HL-60/S4 treated with retinoic acid at 250 ng/mL for 4 days and 3 days (cell line): Measurements from ENCODE around the gene LRCH3.

Source experiments
- in situ Hi-C: fragments of 300-500 bp; cut with MboI; formaldehyde crosslinking; loops from 2 replicates; pipeline ENCODE4 v1.7.0; 2022; ENCODE audit warnings: low sequenced_read_pairs

Gene LRCH3

DNA sequence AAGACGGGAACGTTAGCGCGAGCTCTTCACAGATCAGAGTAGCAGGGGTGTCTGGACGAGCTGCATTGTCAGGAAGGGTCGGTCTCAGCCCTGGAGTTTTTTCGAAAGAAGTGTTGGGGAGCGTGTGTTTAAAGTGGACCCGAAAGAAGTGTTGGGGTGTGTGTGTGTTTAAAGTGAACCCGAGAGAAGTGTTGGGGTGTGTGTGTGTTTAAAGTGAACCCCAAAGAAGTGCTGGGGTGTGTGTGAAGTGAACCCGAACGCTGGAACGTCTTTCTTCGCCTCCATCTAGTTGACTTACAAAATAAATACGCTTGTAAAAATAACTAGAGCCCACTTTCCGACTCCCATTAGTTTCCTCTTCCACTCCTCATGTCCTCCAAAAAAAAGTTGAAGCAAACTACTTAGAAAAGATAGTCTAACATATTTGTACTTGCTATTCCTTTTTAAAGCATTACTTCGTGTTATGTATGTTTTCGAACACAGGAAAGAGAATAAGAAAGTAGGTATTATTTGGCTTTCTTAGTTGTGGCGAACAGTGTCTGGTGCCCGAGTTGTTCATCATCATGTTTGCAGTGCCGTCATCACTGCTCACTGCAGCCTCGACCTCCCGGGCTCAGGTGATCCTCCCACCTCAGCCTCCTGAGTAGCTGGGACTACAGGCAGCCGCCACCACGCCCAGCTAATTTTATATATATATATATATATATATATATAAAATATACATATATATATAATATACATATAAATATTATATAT, 1.0 kb downstream of the LRCH3 start:
- in situ Hi-C loops: no loop called here

DNA sequence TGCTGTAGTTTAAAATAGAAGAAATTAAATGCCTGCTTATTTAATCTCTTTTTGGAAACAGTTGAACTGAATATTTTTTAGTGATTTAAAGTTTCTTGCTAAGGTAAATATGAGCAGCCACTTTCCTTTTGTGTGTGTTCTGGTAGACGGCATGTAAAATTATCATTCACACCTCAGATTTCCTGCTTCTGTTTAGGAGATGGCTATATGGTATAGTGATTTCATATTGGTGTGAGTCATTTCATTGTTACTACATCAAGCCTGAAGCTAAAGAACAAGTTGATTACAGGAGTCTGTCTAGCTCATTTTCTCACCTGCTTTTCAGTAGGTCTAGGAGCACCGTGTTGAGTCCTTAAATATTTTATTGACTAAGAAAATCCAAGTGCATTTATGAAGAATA, 2.2 kb downstream of the LRCH3 start:
- in situ Hi-C loops: no loop called here

DNA sequence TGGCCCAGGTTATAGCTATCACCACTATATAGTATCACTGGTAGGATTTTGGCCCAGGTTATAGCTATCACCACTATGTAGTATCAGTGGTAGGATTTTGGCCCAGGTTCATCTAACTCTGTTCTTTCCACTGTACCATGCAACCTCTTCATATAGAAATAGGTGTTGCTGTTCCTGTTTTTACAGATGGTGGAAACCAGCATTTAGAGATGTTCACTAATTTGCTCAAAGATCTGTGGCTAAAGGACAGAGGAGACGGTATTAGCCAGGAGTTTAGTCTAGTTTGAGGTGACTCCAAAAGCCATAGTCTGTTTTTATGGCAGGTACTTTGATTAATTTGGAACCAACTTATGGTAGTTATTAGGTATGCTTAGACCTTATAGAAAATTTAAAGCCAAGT, 3.1 kb downstream of the LRCH3 start:
- in situ Hi-C loops: no loop called here

DNA sequence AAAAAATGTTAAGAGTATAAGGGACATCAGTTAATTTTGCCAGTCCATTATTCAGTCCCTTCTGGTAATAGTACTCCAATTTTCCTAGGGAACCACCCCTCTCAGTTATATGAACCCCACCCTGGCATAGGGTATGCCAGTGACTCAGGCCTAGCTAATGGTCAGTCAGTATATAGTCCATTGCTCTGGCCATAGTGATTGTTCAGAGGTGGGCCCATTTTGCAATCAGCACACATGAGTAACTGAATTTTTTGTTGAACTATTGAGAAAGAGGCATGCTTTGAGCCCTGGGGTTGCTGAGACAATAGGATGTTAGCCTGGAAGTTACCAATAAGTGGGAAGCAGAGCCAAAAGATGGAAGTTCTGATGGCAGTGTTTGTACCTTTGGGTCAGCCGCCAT, 4.1 kb downstream of the LRCH3 start:
- in situ Hi-C loops: no loop called here

DNA sequence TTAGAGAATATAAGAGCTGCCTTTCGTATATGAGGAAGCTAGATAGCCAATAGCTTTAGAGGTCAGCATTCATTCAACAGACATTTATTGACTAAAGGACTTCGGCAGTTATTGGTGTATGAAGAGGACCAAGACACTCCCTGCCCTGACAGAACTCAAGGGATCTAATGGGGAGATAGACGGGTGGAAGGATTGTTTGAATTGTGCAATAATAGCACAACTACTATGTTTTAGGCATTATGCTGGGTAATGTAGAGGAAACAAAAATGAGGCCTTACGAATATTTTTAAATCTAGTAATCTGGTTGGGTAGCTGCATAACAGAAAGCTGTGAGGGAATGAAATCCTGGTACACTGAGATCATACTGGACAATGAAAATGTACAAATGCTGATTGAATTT, 5.0 kb downstream of the LRCH3 start:
- in situ Hi-C loops: no loop called here

DNA sequence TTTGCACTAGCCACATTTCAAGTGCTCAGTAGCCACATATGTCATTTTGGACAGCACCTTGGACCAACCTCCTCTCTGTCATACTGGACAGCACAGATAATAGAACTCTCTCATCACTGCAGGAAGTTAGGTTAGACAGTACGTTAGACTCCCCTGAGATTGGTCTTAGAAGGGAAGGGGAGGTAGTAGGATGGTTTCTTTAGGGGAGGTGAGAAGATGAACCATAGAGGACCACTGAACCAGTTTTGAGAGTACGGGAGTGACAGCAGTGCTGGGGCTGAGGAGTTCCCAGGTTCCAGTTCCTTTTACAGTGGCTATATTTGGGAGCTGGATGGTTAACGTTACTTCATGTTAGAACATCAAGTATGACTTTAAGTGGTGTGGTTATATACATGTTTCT, 7.8 kb downstream of the LRCH3 start:
- in situ Hi-C loops: no loop called here

DNA sequence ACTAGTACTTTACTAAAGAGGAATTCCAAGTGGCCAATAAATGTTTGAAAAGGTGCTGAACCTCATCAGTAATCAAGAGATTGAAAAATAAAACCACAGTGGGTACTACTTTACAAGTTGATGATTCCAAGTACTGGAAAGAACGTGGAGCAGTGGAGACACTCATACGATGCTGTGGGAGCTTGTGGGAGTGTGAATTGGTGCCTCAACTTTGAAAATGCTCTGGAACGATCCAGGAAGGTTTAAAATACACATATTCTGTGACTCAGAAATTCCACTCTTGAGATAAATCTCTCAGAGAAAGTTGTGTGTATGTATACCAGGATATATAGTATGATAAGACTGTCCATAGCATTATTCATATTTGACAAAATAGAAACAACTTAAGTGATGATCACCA, 9.3 kb downstream of the LRCH3 start:
- in situ Hi-C loops: no loop called here

DNA sequence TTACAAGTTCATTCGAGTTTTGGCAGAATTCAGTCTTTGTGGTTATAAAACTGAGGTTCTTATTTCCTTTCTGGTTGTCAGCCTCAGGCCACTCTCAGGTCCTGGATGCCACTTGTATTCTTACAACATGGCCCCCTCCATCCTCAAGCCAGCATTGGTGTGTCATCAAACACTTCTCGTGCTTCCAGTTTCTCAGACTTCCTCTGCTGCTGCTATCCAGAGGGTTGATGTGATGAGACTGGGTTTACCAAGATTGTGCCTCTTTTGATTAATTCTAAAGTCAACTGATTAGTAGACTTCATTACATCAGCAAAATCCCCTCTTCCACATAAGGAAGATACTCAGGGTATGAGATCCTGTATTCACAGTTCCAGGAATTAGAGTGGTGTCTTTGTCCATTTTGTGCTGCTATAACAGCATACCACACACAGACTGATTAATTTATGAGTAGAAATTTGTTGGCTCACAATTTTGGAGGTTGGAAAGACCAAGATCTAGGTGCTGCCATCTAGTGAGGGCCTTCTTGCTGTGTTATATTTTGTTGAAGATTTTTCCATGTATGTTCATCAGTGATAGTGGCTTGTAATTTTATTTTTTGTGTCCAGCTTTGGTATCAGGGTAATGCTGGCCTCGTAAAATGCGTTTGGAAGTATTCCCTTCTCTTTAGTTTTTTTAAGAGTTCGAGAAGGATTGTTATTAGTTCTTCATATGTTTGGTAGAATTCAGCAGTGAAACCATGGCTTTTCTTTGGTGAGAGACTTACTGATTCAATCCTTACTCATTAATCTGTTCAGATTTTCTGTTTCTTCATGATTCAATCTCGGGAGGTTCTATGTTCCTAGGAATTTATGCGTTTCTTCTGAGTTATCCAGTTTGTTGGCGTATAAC, 11.1 kb downstream of the LRCH3 start:
- in situ Hi-C loops: no loop called here

DNA sequence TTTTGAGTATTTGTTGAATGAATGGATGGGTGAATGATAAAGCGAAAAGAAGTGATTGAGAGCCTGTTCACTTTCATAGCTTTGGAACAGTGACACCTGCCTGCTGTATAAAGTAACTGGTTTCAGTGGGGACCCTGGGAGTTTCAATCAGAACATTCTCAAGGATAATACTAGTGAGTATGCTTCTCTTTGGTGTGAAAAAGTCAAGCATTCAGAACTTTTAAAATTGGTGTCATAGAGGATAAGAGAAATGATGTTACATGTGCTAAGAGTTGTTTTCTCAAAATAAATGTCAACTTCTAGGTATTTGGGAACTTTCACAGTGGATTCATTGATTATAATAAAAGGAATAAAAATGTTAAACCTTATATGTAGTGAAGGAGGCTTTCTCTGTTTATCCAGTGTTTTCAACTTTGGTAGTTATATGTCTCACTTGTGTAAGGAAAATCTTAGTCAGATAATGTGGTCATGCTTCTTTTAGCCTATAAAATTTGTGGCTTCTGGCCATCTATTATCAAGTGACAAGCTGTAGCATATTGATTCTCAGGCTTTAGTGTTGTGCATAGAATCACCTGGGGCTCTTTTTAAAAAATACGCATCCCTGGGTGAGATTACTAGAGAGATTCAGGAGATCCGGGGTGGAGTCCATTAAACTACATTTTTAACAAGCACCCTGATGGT, 11.9 kb downstream of the LRCH3 start:
- in situ Hi-C loops: no loop called here

DNA sequence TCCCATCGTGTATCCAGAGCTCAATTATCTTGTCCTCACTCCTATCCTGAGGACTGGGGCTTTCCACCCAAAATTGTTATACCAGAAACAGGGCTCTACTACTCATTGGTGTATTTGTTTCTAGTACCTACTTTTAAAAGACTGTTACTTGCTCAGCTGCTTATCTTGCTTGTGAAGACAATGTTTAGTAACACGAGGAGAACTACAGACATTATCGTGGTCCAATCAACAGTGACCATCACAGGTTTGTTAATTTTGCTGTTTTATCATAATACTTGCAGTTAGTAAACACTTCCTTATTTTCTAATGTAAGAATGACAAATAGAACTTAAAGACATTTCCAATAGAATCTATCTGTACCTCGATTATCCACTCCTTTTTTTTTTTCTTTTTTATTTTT, 13.5 kb downstream of the LRCH3 start:
- in situ Hi-C loops: no loop called here

DNA sequence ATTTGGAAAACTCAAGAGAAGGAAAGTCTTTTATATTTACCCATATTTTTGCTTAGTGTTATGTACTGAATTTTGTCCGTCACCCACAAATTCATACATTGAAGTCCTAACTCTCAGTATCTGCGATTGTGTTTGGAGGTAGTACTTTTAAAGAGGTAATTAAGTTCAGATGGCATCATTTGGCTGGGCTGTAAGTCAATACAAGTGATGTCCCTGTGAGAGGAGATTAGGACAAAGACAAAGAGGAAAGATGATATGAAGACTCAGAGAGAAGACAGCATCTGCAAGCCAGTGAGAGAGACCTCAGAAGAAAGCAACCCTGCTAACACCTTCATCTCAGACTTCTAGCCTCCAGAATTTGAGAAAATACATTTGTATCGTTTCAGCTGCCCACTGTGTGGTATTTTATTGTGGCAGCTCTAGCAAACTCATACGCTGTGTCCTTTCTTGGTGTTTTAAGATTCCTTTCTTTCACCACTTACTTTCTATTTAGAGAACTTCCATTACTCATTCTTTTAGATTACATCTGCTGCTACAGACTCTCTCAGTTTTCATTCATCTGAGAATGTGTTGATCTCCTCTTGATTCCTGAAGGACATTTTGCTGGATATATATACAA, 17.0 kb downstream of the LRCH3 start:
- in situ Hi-C loops: no loop called here

DNA sequence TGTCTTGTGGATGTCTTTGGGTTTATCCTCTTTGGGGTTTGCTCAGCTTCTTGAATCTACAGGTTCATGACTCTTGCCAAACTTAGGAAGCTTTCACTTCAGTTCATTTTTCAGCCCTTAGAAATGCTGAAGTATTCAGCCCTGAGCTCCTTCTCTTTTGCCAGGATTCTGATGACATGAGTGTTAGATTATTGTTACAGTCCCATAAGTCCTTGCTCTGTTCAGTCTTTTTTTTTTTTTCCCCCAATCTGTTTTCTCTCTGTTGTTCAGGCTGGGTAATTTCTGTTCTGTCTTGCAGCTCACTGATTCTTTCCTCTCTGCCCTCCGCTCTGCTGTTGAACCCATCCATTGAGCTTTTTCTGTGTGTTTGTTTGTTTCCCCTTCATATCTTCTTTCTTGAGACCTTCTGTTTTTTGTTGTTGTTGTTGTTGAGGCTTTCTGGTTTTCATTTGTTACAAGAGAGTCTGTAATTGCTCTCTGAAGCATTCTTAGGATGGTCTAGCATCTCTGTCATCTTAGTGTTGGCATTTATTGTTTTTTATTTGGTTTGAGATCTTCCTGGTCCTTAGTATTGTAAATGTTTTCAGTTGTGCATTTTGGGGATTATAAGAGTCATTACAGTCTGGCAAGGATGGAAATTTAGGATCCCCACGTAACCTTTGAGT, 18.4 kb downstream of the LRCH3 start:
- in situ Hi-C loops: no loop called here

DNA sequence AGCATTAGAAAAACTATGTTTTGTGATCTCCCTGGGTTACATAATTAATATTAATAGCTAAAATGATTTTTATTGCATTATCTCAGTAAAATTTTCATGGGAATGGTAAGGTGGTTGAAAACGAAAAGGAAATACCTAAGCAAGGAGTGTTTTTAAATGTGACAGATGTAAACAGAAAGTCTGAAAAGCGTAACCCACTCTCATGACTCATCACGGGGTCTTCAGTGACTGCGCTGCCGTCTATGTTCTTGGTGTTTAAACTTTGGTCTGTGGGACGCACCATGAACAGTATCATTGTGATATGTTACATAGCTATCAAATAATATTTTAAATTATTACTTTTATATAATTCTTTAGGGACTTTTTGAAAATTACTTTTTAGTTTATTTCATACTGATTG, 19.8 kb downstream of the LRCH3 start:
- in situ Hi-C loops: no loop called here

DNA sequence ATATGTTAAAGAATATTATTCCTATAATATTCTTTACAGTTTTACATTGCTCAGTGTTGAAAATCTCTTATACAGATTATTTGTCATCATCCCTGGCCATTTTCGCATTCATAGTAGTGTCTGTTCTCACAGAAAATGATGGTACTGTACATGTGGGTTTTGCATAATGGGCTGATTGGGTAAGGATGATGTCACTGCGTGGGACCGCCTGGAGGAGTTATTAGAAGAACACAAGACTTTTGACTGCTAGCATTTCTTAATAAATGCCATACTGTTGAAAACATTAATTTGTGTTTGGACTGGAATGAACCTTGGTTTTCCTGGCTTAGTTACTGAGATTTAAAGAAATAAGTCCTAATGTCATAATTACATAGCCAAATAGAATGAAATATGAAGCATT, 20.3 kb downstream of the LRCH3 start:
- in situ Hi-C loops: no loop called here

DNA sequence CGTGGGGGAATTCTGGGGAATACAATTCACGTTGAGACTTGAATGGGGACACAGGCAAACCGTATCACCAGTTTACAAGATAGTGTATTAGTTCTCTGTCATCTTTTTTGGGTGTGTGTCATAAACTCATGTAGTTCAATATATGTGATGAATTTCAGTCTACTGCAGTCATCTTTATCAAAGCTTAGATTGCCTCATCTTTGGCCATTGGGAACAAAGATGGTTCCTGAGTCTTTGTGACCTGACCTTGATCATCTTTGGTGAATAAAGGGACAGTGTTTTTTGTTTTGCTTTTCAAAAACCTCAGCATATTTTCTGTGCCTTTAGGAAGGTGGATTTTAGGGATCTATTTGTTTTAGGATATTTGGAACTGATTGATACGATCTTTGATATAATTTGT, 23.3 kb downstream of the LRCH3 start:
- in situ Hi-C loops: no loop called here

DNA sequence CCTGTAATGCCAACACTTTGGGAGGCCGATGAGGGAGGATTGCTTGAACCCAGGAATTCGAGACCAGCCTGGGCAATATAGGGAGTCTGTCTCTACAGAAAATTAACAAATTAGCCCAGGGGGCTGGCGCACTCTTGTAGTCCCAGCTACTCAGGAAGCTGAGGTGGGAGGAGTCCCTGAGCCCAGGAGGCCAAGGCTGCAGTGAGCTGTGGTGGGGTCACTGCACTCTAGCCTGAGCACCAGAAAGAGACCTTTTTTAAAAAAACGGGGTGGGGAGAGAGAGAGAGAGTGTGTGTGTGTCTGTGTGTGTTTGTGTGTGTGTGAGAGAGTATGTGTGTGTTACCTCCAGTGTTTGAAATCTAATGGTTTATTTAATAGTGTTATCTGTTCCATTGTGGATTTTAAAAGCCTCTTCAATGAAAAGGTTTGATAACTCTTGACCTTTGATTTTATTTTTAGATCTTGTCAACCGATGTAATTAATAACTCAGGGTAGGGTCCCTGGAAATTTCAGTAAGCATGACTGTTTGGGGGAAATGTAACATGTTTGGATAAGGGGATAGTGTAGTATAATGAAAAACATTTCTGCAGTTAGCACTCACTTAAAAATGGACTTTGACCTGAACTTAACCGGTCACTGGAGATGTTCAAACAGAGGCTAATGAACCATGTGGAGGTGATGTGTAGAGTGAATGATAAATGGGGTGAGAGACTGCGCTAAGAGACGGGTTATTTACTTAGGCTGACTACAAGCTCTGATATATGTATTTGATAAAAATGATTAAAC, 29.7 kb downstream of the LRCH3 start:
- in situ Hi-C loops: no loop called here

DNA sequence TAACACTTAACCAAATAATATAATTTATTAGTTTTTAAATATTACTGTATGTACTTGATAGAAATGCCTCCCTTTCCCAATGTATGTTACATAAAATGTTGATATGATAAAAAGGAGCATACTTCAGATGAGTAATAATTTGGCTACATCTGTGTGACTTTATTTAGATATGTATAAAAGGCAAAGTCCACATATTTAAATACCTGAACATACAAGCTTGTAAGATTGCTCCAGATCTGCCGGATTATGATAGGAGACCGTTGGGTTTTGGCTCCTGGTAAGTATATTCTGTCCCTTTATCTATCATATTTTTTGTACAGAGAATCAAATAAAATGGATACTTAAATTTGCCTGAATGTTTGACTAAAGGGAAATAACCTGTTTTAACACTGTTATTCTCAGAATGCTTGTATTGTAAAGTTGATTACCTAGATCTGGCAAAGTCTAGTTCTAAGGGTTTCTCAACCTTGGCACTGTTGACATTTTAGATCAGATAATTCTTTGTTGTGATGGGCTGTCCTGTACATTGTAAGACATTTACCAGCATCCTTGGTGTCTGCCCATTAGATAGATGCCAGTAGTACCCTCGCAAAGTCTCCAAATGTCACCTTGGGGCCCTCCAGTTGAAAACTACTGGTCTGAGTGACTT, 38.5 kb downstream of the LRCH3 start:
- in situ Hi-C loops: no loop called here

DNA sequence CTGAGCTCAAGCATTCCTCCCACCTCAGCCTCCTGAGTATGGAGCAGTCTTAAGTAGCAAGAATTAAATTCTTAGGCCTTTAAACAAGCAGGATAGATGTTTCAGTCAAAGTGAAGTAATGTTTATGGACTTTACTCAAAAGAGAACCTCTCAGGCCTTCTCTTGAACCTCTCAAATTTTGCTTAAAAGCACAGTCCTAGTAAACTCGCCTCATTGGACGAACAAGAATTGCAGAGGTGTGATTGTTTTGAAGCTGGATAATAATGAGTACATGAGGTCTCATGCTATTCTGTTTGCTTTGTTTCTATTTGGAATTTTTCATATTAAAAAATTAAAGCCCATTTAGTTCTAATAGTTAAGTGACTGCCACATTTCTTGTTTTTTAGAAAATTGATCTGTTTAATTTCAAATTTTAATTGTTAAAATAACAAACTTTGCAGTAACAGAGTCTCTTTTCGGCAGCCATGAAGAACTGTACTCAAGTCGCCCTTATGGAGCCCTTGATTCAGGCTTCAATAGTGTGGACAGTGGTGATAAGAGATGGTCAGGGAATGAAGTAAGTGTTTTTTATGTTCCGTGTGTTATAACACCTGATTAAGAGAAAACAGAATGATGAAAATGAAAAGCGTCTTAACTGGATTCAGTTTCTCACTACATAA, 39.4 kb downstream of the LRCH3 start:
- in situ Hi-C loops: no loop called here

DNA sequence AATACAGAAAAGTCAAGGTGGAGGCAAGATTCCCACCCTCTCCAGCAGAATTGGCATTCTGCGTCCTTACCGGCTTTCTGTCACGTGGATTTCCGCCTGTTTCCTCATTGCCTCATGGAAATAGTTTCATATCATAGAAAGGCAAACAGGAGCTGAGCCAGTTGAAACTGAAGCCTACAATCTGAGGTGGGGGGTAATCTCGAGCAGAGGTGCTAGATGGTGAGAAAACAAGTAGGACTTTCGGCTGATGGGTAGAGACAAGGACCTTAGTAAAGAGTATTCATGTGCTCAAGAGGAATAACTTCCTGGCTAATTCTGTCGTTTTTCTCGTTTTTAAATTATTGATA, 39.9 kb downstream of the LRCH3 start:
- in situ Hi-C loops: no loop called here
